Neural cell (in vitro differentiated cells): Measurements from ENCODE around the gene TMEM115.

Experiments used
- EP300 ChIP-seq: fragments of 450-650 bp; conservative IDR thresholded peaks from 2 replicates; pipeline ENCODE4 v1.6.1; 2014; ENCODE audit warnings: antibody characterized with exemption, mild to moderate bottlenecking, moderate library complexity; ENCODE audit not compliant: poor library complexity, severe bottlenecking
- EZH2 ChIP-seq: fragments of 200-600, 300-800 bp; shearing (Covaris generic), sonication (generic); IDR thresholded peaks from 2 replicates; pipeline ENCODE4 v1.6.1; 2014; ENCODE audit warnings: antibody characterized with exemption, low read length, borderline replicate concordance, mild to moderate bottlenecking; ENCODE audit not compliant: insufficient read depth, poor library complexity, severe bottlenecking
- RAD21 ChIP-seq: fragments of 450-650 bp; conservative IDR thresholded peaks from 2 replicates; pipeline ENCODE4 v1.6.1; 2014; ENCODE audit warnings: antibody characterized with exemption, mild to moderate bottlenecking, moderate library complexity
- TAF1 ChIP-seq: IDR thresholded peaks from 2 replicates; pipeline ENCODE4 v1.6.1; 2012; ENCODE audit warnings: low read depth
- TF ChIP-seq, protein P1 (sequence below): fragments of 450-650 bp; IDR thresholded peaks from 2 replicates; pipeline ENCODE4 v1.5.1; 2014; ENCODE audit warnings: antibody characterized with exemption, mild to moderate bottlenecking, moderate library complexity; ENCODE audit not compliant: poor library complexity, severe bottlenecking

DNA sequence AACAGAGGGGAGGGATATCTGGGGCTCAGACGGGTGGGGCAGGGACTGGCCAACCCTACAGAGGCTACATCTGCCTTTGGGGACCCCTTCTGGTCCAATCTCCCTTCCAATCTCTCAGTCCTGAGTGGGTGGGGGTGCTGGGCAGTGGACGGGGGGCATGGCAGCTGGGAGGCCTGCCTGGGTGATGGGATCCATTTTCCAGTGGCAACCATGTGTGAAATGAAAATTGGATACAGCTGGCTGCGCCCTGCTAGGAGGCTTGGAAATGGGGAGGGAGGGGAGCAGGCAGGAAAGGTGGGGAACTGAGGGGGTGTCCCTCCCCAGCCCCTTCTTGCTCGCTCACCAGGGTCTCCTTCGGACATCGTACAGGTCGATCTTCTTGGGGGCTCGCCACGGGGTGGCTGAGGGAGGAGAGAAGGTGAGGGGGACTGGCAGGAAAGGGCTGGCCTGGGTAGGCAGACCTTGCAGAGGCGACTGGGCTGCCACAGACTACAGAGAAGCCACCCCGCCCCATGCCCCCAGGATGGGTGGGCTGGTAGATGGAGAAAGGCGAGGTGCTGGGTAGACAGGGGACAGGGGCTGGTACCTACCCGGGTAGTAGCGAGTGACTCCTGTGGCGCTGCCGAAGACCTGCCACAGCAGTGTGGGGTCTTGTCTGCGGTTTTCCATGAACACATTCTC lies 21.2 kb upstream of the TMEM115 start:
- TF ChIP-seq, protein P1, sequence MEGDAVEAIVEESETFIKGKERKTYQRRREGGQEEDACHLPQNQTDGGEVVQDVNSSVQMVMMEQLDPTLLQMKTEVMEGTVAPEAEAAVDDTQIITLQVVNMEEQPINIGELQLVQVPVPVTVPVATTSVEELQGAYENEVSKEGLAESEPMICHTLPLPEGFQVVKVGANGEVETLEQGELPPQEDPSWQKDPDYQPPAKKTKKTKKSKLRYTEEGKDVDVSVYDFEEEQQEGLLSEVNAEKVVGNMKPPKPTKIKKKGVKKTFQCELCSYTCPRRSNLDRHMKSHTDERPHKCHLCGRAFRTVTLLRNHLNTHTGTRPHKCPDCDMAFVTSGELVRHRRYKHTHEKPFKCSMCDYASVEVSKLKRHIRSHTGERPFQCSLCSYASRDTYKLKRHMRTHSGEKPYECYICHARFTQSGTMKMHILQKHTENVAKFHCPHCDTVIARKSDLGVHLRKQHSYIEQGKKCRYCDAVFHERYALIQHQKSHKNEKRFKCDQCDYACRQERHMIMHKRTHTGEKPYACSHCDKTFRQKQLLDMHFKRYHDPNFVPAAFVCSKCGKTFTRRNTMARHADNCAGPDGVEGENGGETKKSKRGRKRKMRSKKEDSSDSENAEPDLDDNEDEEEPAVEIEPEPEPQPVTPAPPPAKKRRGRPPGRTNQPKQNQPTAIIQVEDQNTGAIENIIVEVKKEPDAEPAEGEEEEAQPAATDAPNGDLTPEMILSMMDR = no peak
- TF ChIP-seq TAF1 (no peak), RAD21 (no peak), EZH2 (no peak), EP300 (no peak)
